Heart left ventricle (tissue), 13 donors: ENCODE measurements around the gene IL6R.

Source experiments
- CTCF ChIP-seq, 12 donors: fragments of 200-600 bp; sonication (generic) in 4 of 12; IDR thresholded peaks; one replicate each; pipeline versions ENCODE4 v1.5.0 to v1.8.0; 2018 to 2022; ENCODE audit warnings: antibody characterized with exemption in 12 of 12, mild to moderate bottlenecking in 5 of 12
- POLR2A ChIP-seq, 2 donors: fragments of 450-650 bp; IDR thresholded peaks; one replicate each; pipeline ENCODE4 v1.6.1; 2017; ENCODE audit warnings: antibody characterized with exemption in 2 of 2, mild to moderate bottlenecking in 2 of 2, moderate library complexity in 2 of 2
- donor health status: ischemic (EF 13 %, LVEDD 7.1; RV severe dilation, severe dysfunction).
- donor health status: DM: no; HTN: yes; CAD: no.
- donor health status: DM: no; HTN: no; CAD: no.
- donor health status: ischemic (EF 25% LVEDD 6.9; RV normal size, moderate dysfunction).
- donor health status: ischemic (EF 25% LVEDD 5.7; RV mildly dilated, moderate dysfunction).
- donor health status: ischemic (EF 35%, LVEDD 5.7; RV mildly dilated, moderate dysfunction).
- donor health status: nonischemic (EF 11% LVEDD 7.7; RV severe dilation, severe dysfunction).
- donor health status: DM: yes; HTN: yes; CAD: no.
- donor health status: PGD.
- donor health status: ischemic (EF 29% LVEDD 5.4; RV normal size, mild dysfunction).
- donor health status: nonischemic (EF 23%, LVEDD 6.1; RV moderate dilation, normal function).

DNA sequence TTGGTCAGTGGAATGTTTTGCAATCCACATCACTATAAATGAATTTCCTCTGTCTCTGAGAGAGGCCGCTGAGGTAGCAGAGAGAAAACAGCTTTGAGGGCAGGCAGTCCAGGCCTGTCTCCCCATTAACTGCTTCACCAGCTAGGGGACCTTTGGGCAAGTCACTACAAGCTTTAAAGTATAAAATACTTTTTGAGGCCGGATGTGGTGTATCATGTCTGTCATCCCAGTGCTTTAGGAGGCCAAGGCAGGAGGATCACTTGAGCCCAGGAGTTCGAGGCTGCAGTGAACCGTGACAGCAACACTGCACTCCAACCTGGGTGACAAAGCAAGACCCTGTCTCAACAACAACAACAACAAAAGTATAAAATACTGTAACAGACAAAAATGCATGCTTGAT lies 6.4 kb downstream of the IL6R start:
- no peak for TF ChIP-seq CTCF (IDR thresholded peaks at IDR 0.05)
- TF ChIP-seq POLR2A (IDR thresholded peaks at IDR 0.05) = no peak
